ENCODE results near the gene PPP1R18. TPM values are rescaled to one million over a fixed set of nuclear protein-coding genes. Genes with fewer than 3 reads are reported as not detected.

Gene PPP1R18
- total RNA-seq, 1 donor from 2014 or later, result 87.0 TPM

Other genes starting within 250 kb of the PPP1R18 start
- 450 TPM for gene HLA-E, start 197.1 kb downstream of the PPP1R18 start, total RNA-seq
- 65.8 TPM for gene GNL1, start 130.2 kb downstream of the PPP1R18 start, total RNA-seq
- 9.2 TPM for gene PRR3, start 129.3 kb downstream of the PPP1R18 start, total RNA-seq
- 59.2 TPM for gene ABCF1, start 115.2 kb downstream of the PPP1R18 start, total RNA-seq
- 49.1 TPM for gene PPP1R10, start 69.4 kb downstream of the PPP1R18 start, total RNA-seq
- 44.4 TPM for gene MRPS18B, start 68.8 kb downstream of the PPP1R18 start, total RNA-seq
- 8.4 TPM for gene ATAT1, start 59.8 kb downstream of the PPP1R18 start, total RNA-seq
- 12.4 TPM for gene C6orf136, start 39.5 kb downstream of the PPP1R18 start, total RNA-seq
- gene DHX16, start 13.6 kb downstream of the PPP1R18 start, total RNA-seq, result 27.2 TPM
- gene NRM, start 4.3 kb upstream of the PPP1R18 start, total RNA-seq, result 7.3 TPM
- 19.8 TPM for gene MDC1, start 30.6 kb upstream of the PPP1R18 start, total RNA-seq
- gene TUBB, start 33.7 kb upstream of the PPP1R18 start, total RNA-seq, result 452 TPM
- 190 TPM for gene FLOT1, start 56.0 kb upstream of the PPP1R18 start, total RNA-seq
- 146 TPM for gene IER3, start 57.9 kb upstream of the PPP1R18 start, total RNA-seq
- gene DDR1, start 197.9 kb upstream of the PPP1R18 start, total RNA-seq, result 82.1 TPM
- 44.4 TPM for gene GTF2H4, start 221.6 kb upstream of the PPP1R18 start, total RNA-seq
- 23.5 TPM for gene VARS2, start 227.6 kb upstream of the PPP1R18 start, total RNA-seq
- not detected for gene SFTA2, start 245.5 kb upstream of the PPP1R18 start, total RNA-seq